HG03457 (cell line): ENCODE data around the gene STX5.
"Not testable (repeated sequence)": the region's sequence is repeated elsewhere in the genome, so short reads cannot be mapped to it uniquely, and the experiment has no call there.

Experiments
- ATAC-seq: cut with Tn5 transposase; IDR thresholded peaks from one replicate; pipeline ENCODE4 v1.9.1; 2021; ENCODE audit warnings: moderate number of reproducible peaks; ENCODE audit not compliant: unreplicated experiment

The STX5 gene

GRCh38 chr11:62788991-62789390, 42.9 kb downstream of the STX5 start:
- ATAC-seq, result no peak

GRCh38 chr11:62787005-62787759, 44.7 kb downstream of the STX5 start, which contains the start of gene TMEM179B:
Gene TMEM179B (plus strand): TSS chr11:62787402. CDS start chr11:62787432, 30 bp downstream.
- peak; percentile 46 for ATAC-seq

- ATAC-seq, result peak; percentile 45
Measured at GRCh38 chr11:62786318-62787004, 45.4 kb downstream of the STX5 start.

GRCh38 chr11:62782753-62783152, 49.1 kb downstream of the STX5 start:
- no peak for ATAC-seq

GRCh38 chr11:62778441-62778840, 53.4 kb downstream of the STX5 start:
- no peak for ATAC-seq

- ATAC-seq, result no peak
Measured at GRCh38 chr11:62777389-62777788, 54.5 kb downstream of the STX5 start.

GRCh38 chr11:62775646-62776045, 56.2 kb downstream of the STX5 start:
- ATAC-seq, result no peak

GRCh38 chr11:62774407-62774806, 57.4 kb downstream of the STX5 start:
- ATAC-seq, result no peak

- ATAC-seq, result peak; percentile 53
Measured at GRCh38 chr11:62771144-62772021, 60.5 kb downstream of the STX5 start, which contains the start of gene TAF6L. Gene TAF6L (plus strand): TSS chr11:62771396. CDS start chr11:62775784, 4,388 bp downstream.

GRCh38 chr11:62770778-62771143, 61.1 kb downstream of the STX5 start:
- no peak for ATAC-seq

GRCh38 chr11:62760867-62761227, 71.0 kb downstream of the STX5 start:
- not testable (repeated sequence) for ATAC-seq

- no peak for ATAC-seq
Measured at GRCh38 chr11:62757846-62758788, 73.7 kb downstream of the STX5 start.
